Liver (tissue), 9 donors: ENCODE data around the gene SLC35B1. TPM values are rescaled to one million over a fixed set of nuclear protein-coding genes. Genes with fewer than 3 reads are reported as not detected.

Experiments
- DNase-seq: peaks from one replicate; pipeline ENCODE4 v3.0.0-alpha.2; 2017; ENCODE audit warnings: low spot score
- H3K27ac ChIP-seq, 2 donors: one replicate each; pipeline ENCODE4 v1.7.0; 2013; ENCODE audit warnings: inconsistent platforms in 2 of 2, low read length in 2 of 2, control low read depth in 1 of 2, low read depth in 1 of 2, mild to moderate bottlenecking in 1 of 2
- H3K27me3 ChIP-seq, 4 donors: one replicate each; pipeline versions ENCODE4 v1.6.1 to v1.7.0; 2013; ENCODE audit warnings: low read length in 3 of 4, inconsistent platforms in 1 of 4, mild to moderate bottlenecking in 1 of 4, moderate library complexity in 1 of 4; ENCODE audit not compliant: control insufficient read depth in 4 of 4, insufficient read depth in 4 of 4
- H3K36me3 ChIP-seq, 4 donors: one replicate each; pipeline versions ENCODE4 v1.6.1 to v1.7.0; 2013; ENCODE audit warnings: low read length in 3 of 4, mild to moderate bottlenecking in 3 of 4, low read depth in 1 of 4, moderate library complexity in 1 of 4; ENCODE audit not compliant: control insufficient read depth in 4 of 4, insufficient read depth in 3 of 4
- H3K4me1 ChIP-seq, 4 donors: one replicate each; pipeline versions ENCODE4 v1.6.1 to v1.7.0; 2013; ENCODE audit warnings: low read length in 3 of 4, mild to moderate bottlenecking in 3 of 4, moderate library complexity in 1 of 4; ENCODE audit not compliant: control insufficient read depth in 4 of 4, insufficient read depth in 4 of 4
- H3K4me3 ChIP-seq, 3 donors: one replicate each; pipeline versions ENCODE4 v1.6.1 to v1.7.0; 2013; ENCODE audit warnings: low read length in 3 of 3, control low read depth in 1 of 3, low read depth in 1 of 3, mild to moderate bottlenecking in 1 of 3
- H3K9ac ChIP-seq, 2 donors: one replicate each; pipeline ENCODE4 v1.7.0; 2013; ENCODE audit warnings: low read length in 2 of 2, mild to moderate bottlenecking in 2 of 2, moderate library complexity in 2 of 2, control low read depth in 1 of 2, low read depth in 1 of 2
- H3K9me3 ChIP-seq, 4 donors: one replicate each; pipeline versions ENCODE4 v1.6.1 to v1.7.0; 2013; ENCODE audit warnings: low read length in 3 of 4; ENCODE audit not compliant: control insufficient read depth in 4 of 4
- EGR1 ChIP-seq, 2 donors: IDR thresholded peaks; 2 replicates each; pipeline ENCODE4 v1.6.1; 2016 to 2018; ENCODE audit warnings: antibody characterized with exemption in 2 of 2, low read depth in 2 of 2
- FOXA1 ChIP-seq: IDR thresholded peaks from 2 replicates; pipeline ENCODE4 v1.6.1; 2016; ENCODE audit warnings: antibody characterized with exemption
- FOXA2 ChIP-seq: IDR thresholded peaks from 2 replicates; pipeline ENCODE4 v1.6.1; 2016; ENCODE audit warnings: antibody characterized with exemption
- GABPA ChIP-seq, 2 donors: IDR thresholded peaks in 1 of 2; conservative IDR thresholded peaks in 1 of 2; 2 replicates each; pipeline ENCODE4 v1.6.1; 2016; ENCODE audit warnings: antibody characterized with exemption in 2 of 2, mild to moderate bottlenecking in 1 of 2, moderate library complexity in 1 of 2
- HNF4A ChIP-seq, 2 donors: conservative IDR thresholded peaks; 2 replicates each; pipeline ENCODE4 v1.6.1; 2016; ENCODE audit warnings: antibody characterized with exemption in 2 of 2, mild to moderate bottlenecking in 2 of 2
- HNF4G ChIP-seq: IDR thresholded peaks from 2 replicates; pipeline ENCODE4 v1.6.1; 2016; ENCODE audit warnings: antibody characterized with exemption
- JUND ChIP-seq, 2 donors: IDR thresholded peaks; 2 replicates each; pipeline ENCODE4 v1.6.1; 2016; ENCODE audit warnings: antibody characterized with exemption in 2 of 2
- NR2F2 ChIP-seq: IDR thresholded peaks from 2 replicates; pipeline ENCODE4 v1.6.1; 2016; ENCODE audit warnings: antibody characterized with exemption
- RXRA ChIP-seq, 2 donors: IDR thresholded peaks; 2 replicates each; pipeline ENCODE4 v1.6.1; 2017 to 2018; ENCODE audit warnings: antibody characterized with exemption in 2 of 2, mild to moderate bottlenecking in 1 of 2
- SP1 ChIP-seq: IDR thresholded peaks from 2 replicates; pipeline ENCODE4 v1.6.1; 2018; ENCODE audit warnings: antibody characterized with exemption, mild to moderate bottlenecking
- YY1 ChIP-seq: IDR thresholded peaks from 2 replicates; pipeline ENCODE4 v1.6.1; 2016; ENCODE audit warnings: antibody characterized with exemption, mild to moderate bottlenecking
- WGBS: extraction: QIAGEN DNeasy Blood & Tissue Kit; methylation state at CpG from one replicate; pipeline ENCODE4 v1.1.7; 2013; 5-methylcytosine and 5-hydroxymethylcytosine counted together
- polyA plus RNA-seq, 2 donors: library from polyadenylated mRNA; stranded (reverse) in 1 of 2; unstranded in 1 of 2; fragments of 200-250 nt in 1 of 2; fragments of >200 nt in 1 of 2; fragmentation: Nextera tagmentation in 1 of 2; extraction: Ambion mirVana in 1 of 2; gene quantifications; one replicate each; pipeline versions ENCODE4 v1.2.1 to v1.2.3, GENCODE V29; 2013 to 2015
- total RNA-seq, 2 donors: library from RNA; depleted of rRNA; stranded (reverse); fragments of >200 nt; gene quantifications; one replicate each; pipeline ENCODE4 v1.2.3, GENCODE V29; 2014
- TF ChIP-seq, protein P1 (sequence below): IDR thresholded peaks from 2 replicates; pipeline ENCODE4 v1.6.1; 2016; ENCODE audit warnings: antibody characterized with exemption
- TF ChIP-seq, protein P2 (sequence below): IDR thresholded peaks from 2 replicates; pipeline ENCODE4 v1.6.1; 2016; ENCODE audit warnings: antibody characterized with exemption, mild to moderate bottlenecking
- TF ChIP-seq, protein P3 (sequence below): fragments of 150-350 bp; IDR thresholded peaks from 2 replicates; pipeline ENCODE4 v1.5.1; 2017; ENCODE audit warnings: improper control_type of control experiment, low read depth, low read length; ENCODE audit not compliant: missing input control
- TF ChIP-seq, protein P4 (sequence below): IDR thresholded peaks from 2 replicates; pipeline ENCODE4 v1.6.1; 2016; ENCODE audit warnings: antibody characterized with exemption
- donor health status: healthy.
- donor health status: healthy.
- donor health status: healthy.
- donor health status: healthy.
- donor health status: healthy.

SLC35B1 gene
- total and polyA plus RNA-seq, 4 donors = 29.8 to 90.1 (median 76.8) TPM

DNA sequence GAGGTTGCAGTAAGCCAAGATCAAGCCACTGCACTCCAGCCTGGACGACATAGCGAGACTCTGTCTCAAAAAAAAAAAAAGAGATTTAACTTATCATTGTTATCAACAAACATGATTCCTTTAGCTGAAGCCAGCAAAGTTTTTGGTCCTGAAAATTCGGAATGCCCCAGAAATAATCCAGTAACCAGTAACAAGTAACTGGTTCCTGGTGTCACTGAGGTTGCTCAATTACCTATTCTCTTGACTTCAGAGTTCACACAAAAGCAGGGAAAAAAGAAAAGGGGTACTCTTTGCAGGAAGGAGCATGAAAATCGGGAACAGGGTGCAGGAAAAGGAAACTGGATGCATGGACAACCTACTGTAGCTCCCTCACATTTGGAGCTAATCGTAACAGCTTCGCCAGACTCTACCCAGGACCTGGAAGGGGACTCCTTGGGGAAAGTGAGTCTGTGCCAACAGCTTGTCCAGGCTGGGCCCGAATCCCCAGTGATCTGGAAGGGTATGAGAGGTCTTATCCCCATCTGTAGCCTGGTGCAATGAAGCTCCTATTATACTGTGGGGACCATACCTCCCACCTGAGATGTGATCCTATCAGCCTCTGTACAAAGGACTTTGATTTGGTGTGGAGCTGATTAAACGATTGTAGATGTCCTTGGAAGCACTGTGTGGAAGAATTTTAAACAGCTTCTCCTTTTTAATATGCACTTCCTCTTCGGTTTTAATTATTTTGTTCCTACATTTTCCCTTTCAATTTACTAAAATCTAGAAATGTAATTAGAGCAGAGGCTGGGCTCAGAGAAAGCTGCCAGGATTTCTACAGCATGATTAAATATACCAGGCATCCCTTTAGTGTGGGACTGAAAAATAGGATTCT is 26.4 kb downstream of the SLC35B1 start:
- H3K36me3 ChIP-seq = no peaks in the 10 kb centered on the region
- TF ChIP-seq, protein P1, sequence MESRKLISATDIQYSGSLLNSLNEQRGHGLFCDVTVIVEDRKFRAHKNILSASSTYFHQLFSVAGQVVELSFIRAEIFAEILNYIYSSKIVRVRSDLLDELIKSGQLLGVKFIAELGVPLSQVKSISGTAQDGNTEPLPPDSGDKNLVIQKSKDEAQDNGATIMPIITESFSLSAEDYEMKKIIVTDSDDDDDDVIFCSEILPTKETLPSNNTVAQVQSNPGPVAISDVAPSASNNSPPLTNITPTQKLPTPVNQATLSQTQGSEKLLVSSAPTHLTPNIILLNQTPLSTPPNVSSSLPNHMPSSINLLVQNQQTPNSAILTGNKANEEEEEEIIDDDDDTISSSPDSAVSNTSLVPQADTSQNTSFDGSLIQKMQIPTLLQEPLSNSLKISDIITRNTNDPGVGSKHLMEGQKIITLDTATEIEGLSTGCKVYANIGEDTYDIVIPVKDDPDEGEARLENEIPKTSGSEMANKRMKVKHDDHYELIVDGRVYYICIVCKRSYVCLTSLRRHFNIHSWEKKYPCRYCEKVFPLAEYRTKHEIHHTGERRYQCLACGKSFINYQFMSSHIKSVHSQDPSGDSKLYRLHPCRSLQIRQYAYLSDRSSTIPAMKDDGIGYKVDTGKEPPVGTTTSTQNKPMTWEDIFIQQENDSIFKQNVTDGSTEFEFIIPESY = no peak
- TF ChIP-seq FOXA2 (no peak), JUND (IDR thresholded peaks at IDR 0.05) (no peak), SP1 (no peak), HNF4G (no peak), HNF4A (conservative IDR thresholded peaks at IDR 0.05) (no peak)
- TF ChIP-seq, protein P2, sequence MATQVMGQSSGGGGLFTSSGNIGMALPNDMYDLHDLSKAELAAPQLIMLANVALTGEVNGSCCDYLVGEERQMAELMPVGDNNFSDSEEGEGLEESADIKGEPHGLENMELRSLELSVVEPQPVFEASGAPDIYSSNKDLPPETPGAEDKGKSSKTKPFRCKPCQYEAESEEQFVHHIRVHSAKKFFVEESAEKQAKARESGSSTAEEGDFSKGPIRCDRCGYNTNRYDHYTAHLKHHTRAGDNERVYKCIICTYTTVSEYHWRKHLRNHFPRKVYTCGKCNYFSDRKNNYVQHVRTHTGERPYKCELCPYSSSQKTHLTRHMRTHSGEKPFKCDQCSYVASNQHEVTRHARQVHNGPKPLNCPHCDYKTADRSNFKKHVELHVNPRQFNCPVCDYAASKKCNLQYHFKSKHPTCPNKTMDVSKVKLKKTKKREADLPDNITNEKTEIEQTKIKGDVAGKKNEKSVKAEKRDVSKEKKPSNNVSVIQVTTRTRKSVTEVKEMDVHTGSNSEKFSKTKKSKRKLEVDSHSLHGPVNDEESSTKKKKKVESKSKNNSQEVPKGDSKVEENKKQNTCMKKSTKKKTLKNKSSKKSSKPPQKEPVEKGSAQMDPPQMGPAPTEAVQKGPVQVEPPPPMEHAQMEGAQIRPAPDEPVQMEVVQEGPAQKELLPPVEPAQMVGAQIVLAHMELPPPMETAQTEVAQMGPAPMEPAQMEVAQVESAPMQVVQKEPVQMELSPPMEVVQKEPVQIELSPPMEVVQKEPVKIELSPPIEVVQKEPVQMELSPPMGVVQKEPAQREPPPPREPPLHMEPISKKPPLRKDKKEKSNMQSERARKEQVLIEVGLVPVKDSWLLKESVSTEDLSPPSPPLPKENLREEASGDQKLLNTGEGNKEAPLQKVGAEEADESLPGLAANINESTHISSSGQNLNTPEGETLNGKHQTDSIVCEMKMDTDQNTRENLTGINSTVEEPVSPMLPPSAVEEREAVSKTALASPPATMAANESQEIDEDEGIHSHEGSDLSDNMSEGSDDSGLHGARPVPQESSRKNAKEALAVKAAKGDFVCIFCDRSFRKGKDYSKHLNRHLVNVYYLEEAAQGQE = no peak
- 73% methylated on average over 9 of the region's 9 CpGs for WGBS
- H3K27me3 ChIP-seq = no peaks in the 10 kb centered on the region
- no peak overlapping the region for H3K9ac ChIP-seq
- DNase-seq = no peak
- H3K27ac ChIP-seq = no peak overlapping the region
- H3K4me3 ChIP-seq = no peak overlapping the region
- peaks cover 0 to 13% (median 9%) of the 10 kb centered on the region in 4 donors for H3K4me1 ChIP-seq
- H3K9me3 ChIP-seq = no peaks in the 10 kb centered on the region

DNA sequence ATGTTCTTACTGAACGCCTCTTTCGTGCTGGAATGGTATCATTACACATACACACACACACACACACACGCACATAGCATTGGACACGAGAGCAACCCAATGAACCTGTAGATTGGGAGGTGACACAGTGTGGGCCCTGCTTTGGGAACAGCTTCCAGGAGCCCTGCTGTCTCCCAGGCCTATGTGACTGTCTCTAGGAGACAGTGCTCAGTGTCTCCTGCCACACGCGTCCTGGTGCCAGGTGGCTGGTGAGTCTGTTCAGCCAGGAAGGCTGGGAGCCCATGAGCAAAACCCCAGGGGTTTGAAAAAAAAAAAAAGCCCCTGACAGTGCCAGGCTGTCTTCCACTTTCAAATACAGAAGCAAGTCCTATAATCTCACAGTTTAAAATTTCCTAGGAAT is 27.4 kb downstream of the SLC35B1 start:
- Histone ChIP-seq H3K9me3 (no peaks in the 10 kb centered on the region), H3K4me3 (no peak overlapping the region), H3K9ac (no peak overlapping the region), H3K4me1 (peaks cover 4 to 22% (median 16%) of the 10 kb centered on the region in 4 donors), H3K27me3 (no peaks in the 10 kb centered on the region), H3K36me3 (no peaks in the 10 kb centered on the region), H3K27ac (no peak overlapping the region)
- no peak for DNase-seq
- WGBS = 84% methylated on average over 6 of the region's 6 CpGs
- TF ChIP-seq JUND (IDR thresholded peaks at IDR 0.05) (no peak), SP1 (no peak), FOXA2 (no peak), FOXA1 (no peak), RXRA (IDR thresholded peaks at IDR 0.05) (no peak), HNF4A (conservative IDR thresholded peaks at IDR 0.05) (no peak), HNF4G (no peak), NR2F2 (no peak), GABPA (IDR thresholded peaks at IDR 0.05 in 1 of 2, conservative IDR thresholded peaks at IDR 0.05 in 1 of 2) (no peak), YY1 (no peak), EGR1 (IDR thresholded peaks at IDR 0.05; ENCODE audit: low read depth in 2 of 2) (no peak)
- TF ChIP-seq, protein P1 = no peak
- TF ChIP-seq, protein P3, sequence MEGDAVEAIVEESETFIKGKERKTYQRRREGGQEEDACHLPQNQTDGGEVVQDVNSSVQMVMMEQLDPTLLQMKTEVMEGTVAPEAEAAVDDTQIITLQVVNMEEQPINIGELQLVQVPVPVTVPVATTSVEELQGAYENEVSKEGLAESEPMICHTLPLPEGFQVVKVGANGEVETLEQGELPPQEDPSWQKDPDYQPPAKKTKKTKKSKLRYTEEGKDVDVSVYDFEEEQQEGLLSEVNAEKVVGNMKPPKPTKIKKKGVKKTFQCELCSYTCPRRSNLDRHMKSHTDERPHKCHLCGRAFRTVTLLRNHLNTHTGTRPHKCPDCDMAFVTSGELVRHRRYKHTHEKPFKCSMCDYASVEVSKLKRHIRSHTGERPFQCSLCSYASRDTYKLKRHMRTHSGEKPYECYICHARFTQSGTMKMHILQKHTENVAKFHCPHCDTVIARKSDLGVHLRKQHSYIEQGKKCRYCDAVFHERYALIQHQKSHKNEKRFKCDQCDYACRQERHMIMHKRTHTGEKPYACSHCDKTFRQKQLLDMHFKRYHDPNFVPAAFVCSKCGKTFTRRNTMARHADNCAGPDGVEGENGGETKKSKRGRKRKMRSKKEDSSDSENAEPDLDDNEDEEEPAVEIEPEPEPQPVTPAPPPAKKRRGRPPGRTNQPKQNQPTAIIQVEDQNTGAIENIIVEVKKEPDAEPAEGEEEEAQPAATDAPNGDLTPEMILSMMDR = no peak
- TF ChIP-seq, protein P4, sequence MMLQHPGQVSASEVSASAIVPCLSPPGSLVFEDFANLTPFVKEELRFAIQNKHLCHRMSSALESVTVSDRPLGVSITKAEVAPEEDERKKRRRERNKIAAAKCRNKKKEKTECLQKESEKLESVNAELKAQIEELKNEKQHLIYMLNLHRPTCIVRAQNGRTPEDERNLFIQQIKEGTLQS = no peak
